GM21786 (cell line): Measurements from ENCODE around the gene ABCB11.

ENCODE experiments used
- ATAC-seq: cut with Tn5 transposase; IDR thresholded peaks from one replicate; pipeline ENCODE4 v1.9.1; 2021; ENCODE audit not compliant: unreplicated experiment

Gene ABCB11

DNA sequence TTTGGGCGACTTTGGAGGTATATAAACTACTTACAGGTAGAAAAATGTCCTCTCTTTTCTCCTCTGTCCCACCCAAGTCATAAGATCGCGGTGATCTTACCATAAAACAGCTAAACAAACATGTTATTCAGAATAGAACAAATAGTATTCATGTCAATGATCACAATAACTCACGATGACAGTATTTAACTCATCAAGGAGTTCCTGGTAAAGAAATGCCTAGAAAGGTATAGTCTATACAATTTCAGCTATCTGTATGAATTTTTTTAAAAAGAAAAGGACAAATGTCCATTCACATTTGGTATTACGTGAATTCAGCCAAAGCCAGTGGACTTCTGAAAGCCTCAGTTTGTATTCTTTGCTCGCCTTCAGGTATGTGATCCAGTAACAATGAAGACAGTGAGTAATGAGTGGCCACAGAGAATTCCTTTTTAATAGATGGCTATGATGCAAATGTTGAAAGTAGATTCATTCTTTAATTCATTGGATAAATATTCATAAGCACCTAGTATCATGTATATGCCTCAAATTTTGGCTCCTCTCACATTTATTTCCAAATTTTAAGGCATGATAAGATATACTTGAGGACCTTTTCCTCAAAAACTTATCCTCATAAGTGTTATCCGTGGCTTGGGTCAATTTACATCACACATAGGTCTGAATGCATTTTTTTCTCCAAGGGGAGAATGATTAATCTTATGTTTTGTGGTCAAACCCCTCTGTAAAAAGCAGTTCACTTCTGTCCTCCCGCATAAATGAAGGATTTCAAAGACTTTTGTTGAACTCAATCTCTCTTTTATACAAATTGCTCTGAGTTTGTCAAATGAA, 20.3 kb downstream of the ABCB11 start:
- no peak for ATAC-seq

DNA sequence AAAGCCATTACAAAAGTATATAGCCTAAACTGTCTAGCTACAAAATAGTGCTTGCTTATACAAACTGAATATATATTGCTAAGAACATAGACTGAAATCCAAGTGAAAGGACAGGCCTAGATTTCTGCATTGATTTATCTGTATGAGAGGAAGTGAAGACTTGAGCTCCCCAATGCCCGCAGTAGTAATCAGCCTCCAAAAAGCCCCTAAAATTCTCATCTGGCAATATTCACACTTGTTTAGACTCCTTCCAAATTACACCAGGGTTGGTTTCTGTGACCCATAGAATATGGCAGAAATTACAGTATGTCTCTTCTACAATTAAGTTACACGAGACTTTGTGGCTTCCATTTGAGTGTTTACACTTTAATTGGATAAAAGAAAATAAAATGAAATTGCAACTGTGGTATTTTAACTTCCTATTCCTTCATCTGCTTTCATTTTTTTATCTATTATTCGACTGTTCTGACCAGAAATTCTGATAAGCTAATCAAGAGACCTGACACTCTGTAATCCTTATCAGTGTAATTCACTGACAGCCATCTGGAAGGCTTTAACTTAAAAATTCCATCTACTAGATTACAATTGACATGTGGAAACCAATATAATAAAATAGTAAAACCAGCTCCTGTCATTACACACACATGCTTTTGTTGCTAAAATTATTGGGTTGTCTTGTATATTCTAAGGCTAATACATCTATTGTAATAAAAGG, 21.1 kb downstream of the ABCB11 start:
- no peak for ATAC-seq

DNA sequence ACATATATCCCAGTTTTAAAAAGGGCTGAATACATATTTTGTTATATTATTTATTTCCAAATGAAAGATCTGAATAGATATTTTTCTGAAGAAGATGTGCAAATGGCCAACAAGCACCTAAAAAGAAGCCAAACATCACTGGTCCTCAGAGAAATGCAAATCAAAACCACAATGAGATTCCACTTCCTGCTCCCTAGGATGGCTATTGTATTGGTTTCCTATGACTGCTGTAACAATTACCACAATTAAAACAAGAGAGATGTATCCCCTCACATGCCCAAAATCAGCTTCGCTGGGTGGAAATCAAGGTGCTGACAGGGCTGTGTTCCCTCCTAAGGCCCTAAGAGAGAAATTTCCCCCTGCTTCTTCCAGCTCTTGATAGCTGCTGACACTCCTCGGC, 23.2 kb downstream of the ABCB11 start:
- no peak for ATAC-seq

DNA sequence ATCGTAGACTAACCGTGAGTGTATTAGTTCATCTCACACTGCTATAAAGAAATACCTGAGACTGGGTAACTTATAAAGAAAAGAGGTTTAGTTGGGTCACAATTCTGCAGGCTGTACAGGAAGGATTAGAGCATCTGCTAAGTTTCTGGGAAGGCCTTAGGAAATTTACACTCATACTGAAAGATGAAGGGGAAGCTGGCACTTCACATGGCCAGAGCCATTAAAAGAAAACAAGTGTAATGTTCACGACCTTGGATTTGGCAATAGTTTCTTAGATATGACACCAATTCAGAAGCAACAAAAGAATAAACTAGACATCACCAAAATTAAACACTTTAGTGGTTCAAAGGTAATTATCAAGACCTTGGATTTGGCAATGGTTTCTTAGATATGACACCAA, 23.8 kb downstream of the ABCB11 start:
- no peak for ATAC-seq

DNA sequence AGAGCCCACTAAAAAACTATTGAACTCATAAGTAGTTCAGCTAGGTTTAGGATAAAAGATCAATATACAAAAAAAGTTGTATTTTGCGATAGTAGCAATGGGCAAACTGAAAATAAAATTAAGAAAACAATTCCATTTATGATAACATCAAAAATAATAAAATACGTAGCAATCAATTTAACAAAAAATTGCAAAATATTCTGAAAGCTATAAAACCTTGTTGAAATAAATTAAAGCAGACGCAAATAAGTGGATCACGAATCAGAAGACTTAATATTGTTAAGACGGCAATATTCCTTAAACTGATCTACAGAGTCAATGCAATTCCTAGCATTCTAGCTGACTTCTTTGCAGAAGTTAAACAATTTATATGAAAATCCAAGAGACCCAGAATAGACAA, 24.5 kb downstream of the ABCB11 start:
- ATAC-seq: no peak

DNA sequence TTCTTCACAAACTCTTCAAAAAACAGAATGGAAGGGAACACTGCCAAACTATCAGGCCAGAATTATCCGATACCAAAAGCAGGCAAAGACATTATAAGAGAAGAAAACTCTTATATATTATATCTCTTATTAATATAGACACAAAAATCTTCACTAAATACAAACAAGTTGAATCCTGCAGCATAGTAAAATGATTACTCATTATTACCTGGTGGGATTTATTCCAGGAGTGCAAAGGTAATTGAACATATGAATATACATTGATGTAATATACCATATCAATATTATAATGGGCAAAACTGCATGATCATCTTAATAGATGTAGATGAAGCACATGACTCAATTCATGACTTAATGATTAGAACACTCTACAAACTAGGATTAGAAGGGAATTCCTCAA, 25.1 kb downstream of the ABCB11 start:
- no peak for ATAC-seq

DNA sequence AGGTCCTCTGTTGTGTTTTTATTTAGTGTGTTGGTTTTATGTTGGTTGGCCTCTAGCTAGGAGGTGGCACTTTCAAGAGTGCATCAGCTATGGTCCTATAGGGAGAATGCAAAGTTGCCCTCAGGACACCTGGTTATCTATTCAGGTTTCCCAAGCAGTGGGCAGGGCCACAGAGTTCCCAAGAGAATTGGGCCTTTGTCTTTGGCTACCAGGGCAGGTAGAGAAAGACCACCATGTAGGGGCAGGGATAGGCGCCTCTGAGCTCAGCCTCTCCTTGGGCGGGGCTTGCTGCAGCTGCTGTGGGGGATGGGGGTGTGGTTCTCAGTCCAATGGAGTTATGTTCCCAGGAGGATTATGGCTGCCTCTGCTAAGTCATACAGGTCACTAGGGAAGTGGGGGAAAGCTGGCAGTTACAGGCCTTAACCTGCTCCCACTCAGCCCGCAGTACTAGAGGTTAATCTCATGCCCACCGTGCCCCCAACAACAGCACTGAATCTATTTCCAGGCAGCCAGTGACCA, 26.0 kb downstream of the ABCB11 start:
- ATAC-seq: no peak

DNA sequence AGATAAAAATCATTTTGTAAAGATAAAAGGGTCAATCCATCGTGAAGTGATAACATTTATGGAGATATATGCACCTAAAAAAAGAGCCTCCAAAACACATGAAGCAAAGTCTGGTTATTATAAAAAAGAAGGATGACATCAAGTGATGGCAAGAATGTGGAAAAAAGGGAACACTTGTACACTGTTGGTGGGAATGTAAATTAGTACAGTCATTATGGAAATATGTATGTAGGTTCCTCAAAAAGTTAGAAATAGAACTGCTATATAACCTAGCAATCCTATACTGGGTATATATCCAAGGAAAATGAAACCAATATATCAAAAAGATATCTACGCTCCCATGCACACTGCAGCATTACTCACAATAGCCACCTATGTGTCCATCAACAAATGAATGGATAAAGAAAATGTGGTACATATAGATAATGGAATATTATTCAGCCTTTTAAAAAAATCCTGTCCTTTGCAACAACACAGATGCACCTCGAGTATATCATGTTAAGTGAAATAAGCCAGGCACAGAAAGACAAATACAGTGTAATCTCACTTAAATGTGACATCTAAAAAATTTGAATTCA, 28.9 kb downstream of the ABCB11 start:
- ATAC-seq: no peak

DNA sequence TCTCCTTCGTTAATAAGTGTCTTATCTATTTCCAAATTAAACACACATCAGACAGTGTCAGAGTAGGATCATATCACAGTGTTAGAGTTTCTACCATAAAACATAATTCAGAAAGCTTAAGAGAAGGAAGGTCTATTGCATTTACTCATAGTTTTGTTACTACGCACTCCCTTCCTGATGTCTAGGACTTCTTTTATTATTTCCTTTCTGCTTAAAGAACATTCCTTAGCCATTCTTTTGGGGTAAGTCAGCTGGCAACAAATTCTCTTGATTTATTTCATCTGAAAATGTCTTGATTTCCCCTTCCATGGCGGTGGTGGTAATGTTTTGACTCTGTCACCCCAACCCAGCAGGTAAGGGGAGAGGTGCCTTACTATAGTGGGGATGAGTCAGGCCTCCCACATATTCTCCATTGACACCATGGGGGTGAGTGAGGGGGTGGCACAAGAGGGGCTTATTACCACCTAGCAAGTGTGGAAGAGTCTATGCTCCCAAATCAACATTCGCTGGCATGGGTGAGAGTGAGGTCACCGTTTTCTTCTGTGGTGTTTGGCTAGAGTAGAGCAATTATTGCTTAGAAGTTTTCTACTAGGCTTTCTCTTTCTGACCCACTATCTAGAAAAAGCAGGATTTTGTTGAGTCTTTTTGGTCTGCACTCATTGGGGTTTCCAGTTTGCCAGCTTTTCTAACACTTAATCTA, 29.9 kb downstream of the ABCB11 start:
- no peak for ATAC-seq

DNA sequence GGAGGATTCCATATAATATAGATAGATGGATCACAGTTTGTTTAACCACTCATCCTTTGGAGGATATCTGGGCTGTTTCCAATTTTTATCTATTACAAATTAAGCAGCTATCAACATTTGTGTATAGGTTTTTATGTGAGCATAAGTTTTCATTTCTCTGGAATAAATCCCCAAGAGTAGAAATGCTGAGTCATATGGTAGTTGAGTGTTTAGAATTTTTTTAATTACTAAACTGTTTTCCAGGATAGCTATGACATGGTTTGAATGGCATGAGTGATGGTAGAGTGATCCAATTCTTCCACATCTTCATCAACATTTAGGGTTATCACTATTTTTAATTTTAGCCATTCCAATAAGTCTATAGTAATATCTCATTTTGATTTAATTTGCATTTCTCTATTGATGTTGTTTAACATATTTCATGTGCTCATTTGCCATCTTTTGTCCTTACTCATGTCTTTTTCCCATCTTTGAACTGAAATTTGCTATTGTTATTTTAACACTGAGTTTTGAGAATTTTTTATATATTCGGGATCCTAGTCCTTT, 31.4 kb downstream of the ABCB11 start:
- ATAC-seq: no peak

DNA sequence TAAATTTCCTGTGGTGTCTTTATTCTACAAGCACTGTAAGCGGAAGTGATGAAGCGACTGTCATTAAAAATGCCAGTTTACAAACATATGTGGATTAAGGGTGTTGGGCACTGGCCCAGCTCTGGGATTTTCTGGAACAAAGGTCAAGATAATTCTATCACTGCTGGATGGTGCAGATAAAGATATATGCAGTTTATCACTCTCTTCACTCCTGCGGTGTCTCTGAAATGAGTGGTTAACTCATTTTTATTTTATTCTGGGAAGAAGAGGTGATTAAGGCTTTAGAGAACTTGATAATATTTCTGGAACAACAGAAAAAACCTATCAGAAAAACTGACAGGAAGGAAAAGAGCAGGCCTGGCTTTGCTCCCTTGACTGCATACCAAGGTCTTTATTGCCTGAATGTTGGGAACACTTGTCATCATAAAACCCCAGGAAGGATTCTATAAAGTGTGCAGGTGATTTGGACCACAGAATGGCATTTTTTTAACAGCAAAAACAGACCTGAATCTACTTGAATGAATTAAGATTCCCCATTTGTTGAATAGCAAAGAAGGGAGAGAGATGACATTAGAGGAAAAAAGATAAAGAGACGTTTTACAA, 32.4 kb downstream of the ABCB11 start:
- ATAC-seq: no peak

DNA sequence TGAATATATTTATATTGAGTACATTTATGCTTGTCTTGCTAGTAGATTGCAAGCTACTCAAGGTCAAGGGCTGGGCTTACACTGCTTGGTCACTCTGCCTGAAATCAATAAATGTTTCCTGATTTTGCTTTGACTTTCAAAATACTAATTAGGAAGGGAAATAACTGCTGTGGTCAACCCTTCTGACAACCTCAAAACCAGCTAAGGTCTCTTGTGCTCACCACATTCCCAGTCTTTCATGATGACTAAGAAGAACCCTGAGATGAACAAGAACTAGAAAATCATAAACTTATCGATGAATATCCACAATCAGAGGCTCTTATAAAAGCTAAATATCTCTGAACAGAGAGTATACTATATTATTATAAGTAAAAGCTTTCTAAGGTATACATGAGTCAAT, 33.3 kb downstream of the ABCB11 start:
- no peak for ATAC-seq

DNA sequence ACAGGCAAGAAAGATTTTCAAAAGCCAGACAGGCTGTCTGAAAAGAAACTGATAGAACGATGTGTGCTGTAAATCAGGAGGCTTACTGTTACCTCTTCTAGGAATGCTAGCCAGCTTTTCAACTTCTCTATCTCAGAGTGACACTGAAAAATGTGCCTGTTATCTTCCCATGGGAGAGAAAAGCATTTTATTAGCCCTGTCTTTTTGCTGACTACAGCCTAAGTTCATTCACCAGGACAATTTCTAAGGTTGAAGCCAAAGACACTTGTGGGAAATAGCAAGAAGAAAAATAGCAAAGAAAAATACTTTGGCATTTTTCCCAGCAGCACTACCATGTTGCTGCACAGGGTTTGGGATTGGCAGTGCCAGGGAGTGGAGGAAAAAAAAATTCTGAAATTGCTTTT, 34.0 kb downstream of the ABCB11 start:
- ATAC-seq: no peak

DNA sequence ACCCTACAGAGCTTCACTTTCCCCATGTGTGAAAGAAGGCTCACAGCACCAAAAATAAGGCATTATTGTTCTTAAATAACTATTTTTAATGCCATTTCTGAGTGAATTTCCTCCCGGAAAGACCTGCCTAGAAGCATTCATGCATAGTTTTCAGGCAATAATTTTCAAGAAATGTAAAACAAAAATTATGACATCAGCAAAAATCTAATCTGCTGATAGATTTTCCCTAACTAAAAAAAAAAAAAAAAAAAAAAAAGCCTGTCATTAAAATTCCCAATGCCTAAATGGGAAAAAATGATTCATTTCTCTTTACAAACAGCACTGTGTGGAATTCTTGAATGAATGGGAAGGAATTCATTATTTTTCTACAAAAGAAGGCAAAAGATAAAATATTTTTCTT, 35.4 kb downstream of the ABCB11 start:
- no peak for ATAC-seq

DNA sequence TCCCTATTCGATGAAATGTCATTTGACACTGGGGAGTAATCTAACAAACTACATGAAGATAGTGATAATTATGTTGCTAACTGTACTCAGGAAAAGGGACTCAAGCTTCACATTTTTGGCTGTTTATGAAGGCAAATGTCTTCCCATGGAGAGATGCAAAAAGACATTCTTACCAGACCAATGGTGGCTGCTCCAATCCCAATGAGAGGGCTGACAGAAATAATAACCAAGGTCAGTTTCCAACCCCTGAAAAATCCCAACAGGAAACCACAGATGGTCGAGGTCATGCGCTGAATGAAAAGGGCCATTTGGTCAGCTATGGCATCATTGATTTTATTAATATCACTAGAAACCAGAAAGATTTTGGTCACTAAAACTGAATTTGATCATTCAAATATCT, 37.6 kb downstream of the ABCB11 start:
- no peak for ATAC-seq

DNA sequence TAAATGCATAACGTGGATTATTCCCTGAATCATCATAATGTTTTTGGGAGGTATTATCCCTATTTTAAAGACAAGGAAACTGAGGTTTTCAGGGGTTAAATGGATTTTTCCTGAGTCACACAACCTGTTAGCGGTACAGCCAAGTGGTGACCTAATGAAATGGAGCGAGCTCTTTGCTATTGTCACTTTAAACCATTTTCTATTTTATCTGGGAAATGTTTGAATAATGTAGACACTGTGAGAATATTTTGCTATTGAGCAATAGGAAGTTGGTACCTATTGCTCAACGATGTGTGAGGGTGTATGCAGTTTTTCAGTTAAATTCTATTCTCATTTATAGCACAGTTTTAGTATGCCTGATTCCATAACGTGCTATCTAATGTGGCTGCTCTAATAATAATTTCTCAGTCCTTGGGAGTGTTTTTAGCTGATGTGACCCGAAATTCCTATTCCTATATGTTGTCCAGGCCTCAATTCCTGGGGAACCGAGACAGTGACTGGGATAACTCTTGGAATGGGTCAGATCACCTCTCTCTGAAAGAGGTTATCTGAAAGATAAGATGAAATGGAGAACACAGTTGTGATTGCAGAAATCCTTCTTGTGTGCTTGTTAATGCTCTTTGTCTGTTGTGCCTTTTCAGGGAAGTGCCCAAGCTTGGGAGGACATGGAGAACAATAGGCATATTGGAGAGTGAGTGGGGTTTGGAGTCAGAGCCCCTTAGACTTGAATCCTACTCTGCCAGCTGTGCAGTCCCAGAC, 38.4 kb downstream of the ABCB11 start:
- no peak for ATAC-seq

DNA sequence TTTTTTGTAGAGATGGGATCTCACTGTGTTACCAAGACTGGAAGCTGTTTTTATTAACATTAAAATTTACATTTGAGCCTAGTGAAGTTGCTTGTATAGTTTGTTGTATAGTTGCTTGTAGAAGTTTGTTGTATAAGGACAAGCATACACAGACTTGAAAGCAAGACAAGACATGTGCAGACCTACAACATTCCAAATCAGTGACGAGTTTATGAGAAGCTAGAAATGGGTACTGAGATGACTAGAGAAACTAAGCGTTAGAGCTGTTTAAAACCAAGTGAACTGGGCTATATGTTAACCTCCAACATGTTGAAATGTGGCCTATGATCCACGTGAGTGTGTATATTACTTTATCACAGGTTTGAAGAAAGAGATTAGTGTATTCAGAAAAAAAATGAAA, 39.1 kb downstream of the ABCB11 start:
- no peak for ATAC-seq

DNA sequence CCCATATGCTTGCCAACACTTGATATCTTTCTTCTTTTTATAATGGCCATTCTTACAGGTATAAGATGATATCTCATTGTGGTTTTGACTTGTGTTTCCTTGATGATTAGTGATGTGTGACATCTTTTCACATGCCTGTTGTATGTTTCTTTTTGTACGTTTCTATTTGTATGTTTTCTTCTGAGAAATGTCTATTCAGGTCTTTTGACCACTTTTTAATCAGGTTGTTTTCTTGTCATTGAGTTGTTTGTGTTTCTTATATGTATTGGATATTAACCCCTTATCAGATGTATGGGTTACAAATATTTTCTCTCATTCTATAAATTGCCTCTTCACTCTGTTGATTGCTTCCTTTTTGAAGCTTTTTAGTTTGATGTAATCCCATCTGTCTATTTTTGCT, 42.4 kb downstream of the ABCB11 start:
- no peak for ATAC-seq

DNA sequence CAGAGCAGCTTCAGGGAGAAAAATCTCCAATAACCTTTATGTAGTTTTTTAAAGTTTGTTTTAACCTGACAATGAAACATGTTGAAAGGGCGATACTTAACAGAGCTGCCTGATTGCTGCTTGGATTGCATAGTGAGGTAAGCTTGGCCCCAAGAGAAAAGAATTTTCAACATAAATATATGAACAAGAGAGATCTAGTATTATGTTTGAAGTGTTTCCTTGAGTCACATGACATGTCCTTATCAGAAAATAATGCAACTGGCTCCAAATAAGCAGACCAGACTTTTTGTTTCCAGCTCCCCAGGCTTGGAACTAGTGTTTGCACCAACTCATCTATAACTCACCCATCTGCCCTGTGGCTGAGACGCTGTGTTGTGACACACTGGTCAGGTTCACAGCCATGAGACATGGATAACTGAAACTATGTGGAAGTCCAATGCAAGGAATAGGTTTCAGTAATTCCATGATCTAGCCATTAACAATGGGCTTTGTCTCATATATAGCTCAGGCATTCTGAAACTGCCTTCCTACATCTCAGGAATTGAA, 44.7 kb downstream of the ABCB11 start:
- ATAC-seq: no peak

DNA sequence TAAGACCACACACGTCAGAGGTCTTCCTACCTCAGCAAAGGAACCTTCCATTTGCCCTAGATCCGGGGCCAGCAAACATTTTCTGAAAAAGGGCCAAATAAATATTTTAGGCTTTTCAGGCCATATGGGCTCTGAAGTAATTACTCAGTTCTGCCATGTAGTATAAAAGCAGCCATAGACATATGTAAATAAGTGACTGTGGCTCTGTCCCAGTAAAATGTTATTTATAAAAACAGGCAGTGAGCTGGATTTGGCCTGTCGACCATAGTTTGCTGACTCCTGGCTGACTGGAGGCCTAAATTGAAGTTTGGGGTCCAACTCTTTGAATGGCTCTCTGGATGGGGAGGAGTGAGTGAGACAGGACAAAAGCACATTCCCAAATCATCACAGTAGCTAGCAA, 49.5 kb downstream of the ABCB11 start:
- no peak for ATAC-seq
